HG03354 (cell line): ENCODE data around the gene GAS2L3.
"Not testable (repeated sequence)": the region's sequence is repeated elsewhere in the genome, so short reads cannot be mapped to it uniquely, and the experiment has no call there.

ENCODE experiments used
- ATAC-seq: cut with Tn5 transposase; IDR thresholded peaks from one replicate; pipeline ENCODE4 v1.9.1; 2021; ENCODE audit warnings: mild to moderate bottlenecking; ENCODE audit not compliant: unreplicated experiment, poor library complexity, severe bottlenecking

The GAS2L3 gene

DNA sequence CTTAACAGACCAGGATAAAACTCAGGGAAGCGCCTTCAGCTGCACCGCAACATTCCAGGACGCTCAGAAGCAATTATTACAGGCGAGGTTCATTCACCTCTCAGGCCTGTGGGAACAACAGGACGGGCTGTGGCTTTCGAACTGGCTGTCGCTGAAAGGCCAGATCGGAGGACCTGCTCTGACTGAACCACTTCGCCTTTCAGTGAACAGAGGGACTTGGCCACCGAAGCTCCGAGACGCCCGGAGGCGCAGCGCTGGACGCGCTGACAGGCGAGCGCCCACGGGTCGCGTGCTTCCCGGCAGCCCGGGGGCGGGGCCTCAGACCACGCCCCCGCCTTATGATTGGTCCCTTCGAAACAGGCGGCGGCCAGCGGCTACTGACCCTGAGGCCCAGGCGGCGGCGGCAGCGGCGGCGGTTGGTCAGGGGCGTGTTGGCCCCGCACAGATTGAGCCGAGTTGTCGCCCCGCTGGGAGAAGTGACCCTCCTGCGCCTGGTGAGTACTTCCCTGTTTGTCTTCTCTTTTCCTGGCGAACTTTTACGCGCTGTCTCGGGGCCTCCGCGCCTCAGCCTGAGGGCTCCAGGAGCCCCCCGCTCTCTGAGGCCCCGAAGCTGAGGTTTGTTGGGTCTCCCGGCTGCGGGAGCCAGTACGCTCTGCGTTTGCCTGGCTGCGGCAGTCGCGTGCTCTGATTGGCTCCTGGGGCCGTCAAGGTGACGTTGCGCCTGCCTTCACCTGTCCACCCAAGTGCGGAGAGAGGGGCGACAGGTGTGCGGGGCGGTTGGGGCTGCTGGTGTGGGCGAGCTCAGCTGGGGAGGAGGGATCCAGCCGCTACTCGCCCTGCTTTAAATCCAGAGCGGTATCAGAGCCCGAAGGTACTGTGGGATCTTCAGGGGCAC, at the start of gene GAS2L3:
Gene GAS2L3 (plus strand): TSS at position 393 of the 895 bp plus-strand sequence. CDS start 21,221 bp downstream, outside the sequence.
- peak; percentile 97 for ATAC-seq

GRCh38 chr12:100528034-100528433, 45.5 kb upstream of the GAS2L3 start:
- ATAC-seq = no peak

DNA sequence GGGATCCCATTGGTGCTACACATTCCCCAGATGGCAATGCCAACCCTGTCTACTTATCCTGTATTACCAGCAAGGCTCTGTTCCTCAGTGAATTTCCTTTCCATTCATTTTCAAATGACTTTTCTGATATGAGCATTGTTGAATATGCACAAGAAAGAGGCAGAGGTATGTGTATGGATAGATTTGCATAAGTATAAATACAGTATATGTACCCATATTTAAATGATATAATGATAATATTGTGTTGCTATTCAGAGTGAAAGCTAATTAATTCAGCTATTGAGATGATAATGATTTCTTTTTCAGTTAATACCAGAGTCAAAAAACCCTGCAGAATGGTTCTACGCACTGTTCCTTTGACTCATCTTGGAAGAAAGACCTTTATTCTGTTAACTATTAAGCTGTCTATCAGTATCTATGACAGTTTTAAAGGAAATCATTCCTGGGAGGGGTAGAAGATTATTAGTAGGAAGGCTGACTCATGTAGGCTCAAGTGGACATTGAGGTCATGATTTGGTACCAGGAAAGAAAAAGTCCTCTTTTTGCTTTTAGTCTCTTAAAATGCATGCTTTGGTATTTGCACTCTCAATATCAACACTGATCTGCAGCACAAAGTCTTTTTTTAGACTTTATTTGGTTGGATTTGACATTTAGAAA, 44.9 kb upstream of the GAS2L3 start:
- ATAC-seq = no peak

- no peak for ATAC-seq
Measured at GRCh38 chr12:100529756-100530350, 43.6 kb upstream of the GAS2L3 start.

DNA sequence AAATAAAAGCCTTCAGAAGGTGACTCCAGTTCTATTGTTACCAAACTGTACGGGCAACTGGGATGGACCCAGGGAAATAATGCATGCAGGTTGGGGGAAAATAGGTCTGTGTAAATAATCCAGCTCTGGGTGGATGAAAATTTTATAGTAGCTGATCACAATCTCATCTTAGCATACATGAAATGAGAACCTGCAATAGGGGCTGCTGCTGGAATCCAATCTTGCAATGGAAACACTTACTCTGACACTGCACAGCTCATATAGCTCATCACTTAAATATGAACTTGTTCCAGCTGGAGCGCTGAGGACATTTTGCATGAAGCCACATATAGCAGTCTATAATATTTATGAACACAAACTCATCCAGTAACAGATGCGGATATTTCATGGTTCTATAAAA, 40.1 kb upstream of the GAS2L3 start:
- no peak for ATAC-seq

DNA sequence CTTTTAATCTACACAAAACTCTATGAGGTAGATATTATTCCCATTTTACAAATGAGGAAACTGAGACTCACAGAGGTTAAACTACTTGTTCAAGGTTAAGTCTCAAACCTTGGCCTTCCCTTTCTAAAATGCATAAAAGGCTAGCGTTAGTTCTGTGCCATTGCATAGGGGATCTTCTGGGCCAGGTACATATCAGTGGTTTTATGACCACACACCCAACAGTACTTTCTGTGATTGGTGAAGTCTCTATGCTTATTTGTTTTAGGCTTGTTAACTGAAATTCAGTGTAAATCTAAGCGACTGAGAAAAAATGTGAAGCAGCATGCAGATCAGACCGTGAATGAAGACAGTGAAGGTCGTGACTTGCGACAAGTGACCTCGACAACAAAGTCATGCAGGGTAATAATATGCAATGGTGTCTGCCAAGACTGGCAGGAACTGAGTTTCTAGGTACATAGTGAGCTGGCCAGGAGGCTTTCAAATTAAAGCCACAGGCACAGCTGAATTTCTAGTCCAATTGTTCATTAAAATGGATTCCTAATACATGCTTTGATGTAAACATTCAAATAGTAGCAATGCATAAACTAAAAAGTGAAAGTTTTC, 38.8 kb upstream of the GAS2L3 start:
- ATAC-seq = no peak

GRCh38 chr12:100539202-100539601, 34.3 kb upstream of the GAS2L3 start:
- no peak for ATAC-seq

DNA sequence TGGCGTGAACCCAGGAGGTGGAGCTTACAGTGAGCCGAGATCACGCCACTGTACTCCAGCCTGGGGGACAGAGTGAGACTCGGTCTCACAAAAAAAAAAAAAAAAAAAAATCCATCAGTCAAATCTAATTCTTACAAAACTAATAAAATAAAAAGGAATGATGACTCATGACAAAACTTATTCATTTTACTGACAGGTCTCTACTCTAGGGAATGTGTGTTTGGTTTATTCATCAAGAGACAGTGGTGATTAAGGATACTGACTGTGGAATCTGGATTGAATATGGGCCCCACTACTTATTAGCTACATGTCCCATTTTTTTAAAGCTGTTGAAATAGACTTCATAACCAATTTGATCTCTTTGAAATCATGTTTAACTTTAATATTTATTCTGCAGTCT, 29.3 kb upstream of the GAS2L3 start:
- no peak for ATAC-seq

GRCh38 chr12:100545092-100545491, 28.4 kb upstream of the GAS2L3 start:
- ATAC-seq = no peak

- ATAC-seq = no peak
Measured at GRCh38 chr12:100553936-100554335, 19.5 kb upstream of the GAS2L3 start.

DNA sequence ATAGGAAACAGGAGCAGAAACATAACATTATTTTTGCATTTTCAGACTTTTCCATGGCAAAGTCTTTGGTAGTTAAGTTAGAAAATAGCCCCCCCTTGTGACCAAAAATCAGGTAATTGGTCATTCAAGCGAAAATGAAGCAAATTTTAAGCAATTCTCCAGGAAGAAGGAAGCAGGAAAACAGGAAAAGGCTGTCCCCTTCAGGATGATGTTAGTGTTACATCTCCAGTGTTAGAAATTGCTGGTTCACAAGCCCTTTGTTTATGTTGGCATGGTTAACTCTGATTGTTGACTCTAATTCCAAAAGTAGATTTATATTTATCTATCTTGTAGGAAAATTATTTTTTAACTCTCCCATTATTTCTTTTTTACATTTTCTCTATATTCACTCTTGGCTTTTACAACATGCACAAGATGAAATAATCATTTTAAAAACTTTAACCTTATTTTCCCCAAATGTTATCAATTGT, 18.8 kb upstream of the GAS2L3 start:
- ATAC-seq = peak; percentile 46

GRCh38 chr12:100555722-100556121, 17.8 kb upstream of the GAS2L3 start:
- no peak for ATAC-seq

GRCh38 chr12:100557357-100557756, 16.1 kb upstream of the GAS2L3 start:
- ATAC-seq = no peak

DNA sequence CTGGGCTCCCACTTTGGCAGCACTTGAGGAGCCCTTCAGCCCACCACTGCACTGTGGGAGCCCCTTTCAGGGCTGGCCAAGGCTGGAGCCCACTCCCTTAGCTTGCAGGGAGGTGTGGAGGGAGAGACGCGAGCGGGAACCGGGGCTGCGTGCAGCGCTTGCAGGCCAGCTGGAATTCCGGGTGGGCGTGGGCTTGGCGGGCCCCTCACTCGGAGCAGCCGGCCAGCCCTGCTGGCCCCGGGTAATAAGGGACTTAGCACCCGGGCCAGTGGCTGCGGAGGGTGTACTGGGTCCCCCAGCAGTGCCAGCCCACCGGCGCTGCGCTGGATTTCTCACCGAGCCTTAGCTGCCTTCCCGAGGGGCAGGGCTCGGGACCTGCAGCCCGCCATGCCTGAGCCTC, 14.2 kb upstream of the GAS2L3 start:
- ATAC-seq = not testable (repeated sequence)

- ATAC-seq = no peak
Measured at GRCh38 chr12:100564090-100564489, 9.4 kb upstream of the GAS2L3 start.

DNA sequence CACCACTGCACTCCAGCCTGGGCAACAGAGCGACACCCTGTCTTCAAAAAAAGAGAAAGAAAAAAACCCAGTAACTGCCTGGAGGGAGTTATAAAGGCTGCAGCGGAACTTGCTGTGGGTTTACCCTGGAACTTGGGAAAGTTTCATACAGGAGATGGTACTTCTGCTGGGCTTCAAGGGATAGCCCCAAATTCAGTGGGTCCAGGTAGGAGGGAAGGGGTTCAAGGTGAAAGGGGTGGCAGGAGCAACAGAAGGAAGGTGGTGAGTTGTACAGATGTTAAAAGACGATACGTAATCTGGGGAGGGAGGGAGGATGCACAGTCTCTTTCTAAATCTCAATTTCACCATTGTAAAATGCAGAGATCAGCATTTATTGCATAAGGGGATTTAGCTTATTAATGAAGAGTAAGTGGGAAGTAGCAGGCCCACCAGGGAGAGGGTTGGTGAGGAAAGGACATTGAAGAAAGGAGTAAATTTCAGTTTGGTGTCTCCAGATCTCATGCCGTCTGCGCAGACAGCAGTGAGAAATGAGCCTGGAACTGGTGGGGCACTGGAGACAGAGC, 8.5 kb upstream of the GAS2L3 start:
- ATAC-seq = no peak

- no peak for ATAC-seq
Measured at GRCh38 chr12:100565987-100566545, 7.4 kb upstream of the GAS2L3 start.

DNA sequence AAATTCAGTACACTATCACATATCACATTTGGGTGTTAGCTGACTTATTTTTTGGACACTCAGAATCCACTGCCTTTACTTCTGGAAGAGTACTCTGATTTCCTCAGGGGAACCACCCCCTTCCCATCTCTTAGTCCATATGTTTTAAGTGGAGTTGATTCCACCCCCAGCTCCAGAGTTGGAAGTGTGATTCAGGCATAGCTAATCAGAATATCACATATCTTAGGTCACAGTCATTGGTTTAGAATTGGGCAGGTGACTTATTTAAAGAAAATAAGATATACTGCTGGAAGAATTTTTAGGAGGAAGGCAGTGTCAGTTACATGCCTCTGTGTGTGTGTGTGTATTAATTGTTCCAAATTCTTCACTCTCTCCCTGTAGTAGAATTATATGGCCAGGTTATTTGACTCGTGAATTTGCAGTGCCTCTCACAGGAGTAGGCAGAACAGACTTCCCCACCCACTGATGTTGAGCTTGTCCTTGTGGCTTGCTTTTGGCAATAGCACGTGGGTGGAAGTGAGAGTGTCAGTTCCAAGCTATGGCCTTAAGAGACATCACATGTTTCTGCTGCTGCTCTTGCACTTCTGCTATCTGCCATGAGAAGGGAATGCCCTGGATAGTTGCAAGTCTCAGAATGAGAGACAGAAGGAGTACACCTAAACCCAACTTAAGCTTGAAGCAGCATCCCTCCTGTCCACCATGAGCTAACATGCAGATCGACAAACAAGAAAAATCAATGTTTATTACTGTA, 6.4 kb upstream of the GAS2L3 start:
- peak; percentile 92 for ATAC-seq

DNA sequence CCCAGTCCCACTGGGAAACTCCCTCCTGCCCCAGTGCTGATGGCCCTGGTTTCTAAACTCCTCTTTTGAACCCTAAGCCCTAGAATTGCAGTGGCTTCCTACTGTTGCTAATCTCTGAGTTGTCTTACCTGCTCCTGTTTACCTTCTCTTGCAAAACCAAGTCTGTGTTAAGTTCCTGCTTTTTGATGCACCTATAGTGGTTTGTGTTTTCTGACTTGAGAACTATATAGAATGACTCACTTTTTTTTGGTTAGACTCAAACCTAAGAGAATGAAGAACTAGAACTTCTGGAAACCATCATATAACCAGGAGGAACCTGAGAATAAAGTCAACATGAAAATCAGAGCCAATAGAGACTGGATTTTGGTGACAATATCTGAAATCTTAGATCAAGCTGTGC, 5.5 kb upstream of the GAS2L3 start:
- ATAC-seq = peak; percentile 18
